HG03565 (cell line): ENCODE results near the gene TMEM117.

Experiments used
- ATAC-seq: cut with Tn5 transposase; IDR thresholded peaks from one replicate; pipeline ENCODE4 v1.9.1; 2021; ENCODE audit warnings: mild to moderate bottlenecking, moderate library complexity; ENCODE audit not compliant: unreplicated experiment

TMEM117 gene

GRCh38 chr12:44260581-44260980 is 424.7 kb downstream of the TMEM117 start:
- ATAC-seq = no peak

- ATAC-seq = no peak
Measured at GRCh38 chr12:44285321-44285960, 449.6 kb downstream of the TMEM117 start.

GRCh38 chr12:44286336-44286735 is 450.5 kb downstream of the TMEM117 start:
- peak; percentile 70 for ATAC-seq

DNA sequence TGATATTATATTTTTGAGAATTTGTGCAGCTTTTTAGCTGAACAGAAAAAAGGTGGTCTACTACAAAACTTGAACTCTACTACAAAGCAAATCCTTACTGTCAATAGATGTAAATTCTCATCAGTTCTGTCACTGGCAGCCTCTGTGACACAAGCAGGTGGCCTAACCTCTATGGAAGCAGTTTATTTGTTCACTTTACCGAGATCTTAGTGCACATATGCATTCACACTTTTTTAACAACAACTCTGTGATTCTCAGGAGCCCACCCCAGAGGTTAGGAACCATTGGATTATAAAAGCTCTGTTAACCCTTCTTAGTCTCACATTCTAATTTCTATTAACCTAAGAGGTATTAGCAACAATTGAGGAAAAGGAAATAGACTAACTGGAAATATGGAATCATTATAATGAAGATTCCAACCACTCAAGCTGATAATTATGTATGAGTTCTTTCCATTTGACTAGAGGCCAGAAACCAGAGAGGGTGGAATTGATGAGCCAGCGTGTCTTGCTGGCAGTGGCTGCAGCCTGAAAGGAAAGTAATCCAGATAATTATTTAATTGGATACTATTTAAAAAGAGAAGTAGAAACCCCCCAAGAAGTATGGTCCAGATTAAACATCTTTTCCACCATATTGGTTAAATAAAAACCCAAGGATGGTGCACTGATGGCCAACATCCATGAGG is 451.1 kb downstream of the TMEM117 start:
- no peak for ATAC-seq

DNA sequence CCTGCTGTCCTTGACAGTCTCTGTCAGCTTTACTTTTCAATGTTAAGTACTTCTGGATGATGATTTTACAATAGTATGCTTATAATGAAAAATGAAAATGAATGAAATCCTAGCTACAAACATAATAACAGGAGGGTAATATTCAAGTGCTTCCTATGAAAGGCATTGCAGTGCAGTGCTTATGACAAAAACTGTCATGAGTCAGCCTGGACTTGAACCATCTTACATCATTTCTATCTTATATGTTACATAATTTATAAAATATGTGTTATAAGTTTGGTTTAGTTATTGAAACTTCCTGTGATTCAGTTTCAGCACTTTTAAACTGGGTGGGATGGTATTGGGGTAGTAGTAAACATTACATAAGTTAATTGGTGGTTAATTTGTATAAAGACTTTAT is 451.7 kb downstream of the TMEM117 start:
- ATAC-seq = no peak

- peak; percentile 97 for ATAC-seq
Measured at GRCh38 chr12:44294649-44295048, 458.8 kb downstream of the TMEM117 start.

DNA sequence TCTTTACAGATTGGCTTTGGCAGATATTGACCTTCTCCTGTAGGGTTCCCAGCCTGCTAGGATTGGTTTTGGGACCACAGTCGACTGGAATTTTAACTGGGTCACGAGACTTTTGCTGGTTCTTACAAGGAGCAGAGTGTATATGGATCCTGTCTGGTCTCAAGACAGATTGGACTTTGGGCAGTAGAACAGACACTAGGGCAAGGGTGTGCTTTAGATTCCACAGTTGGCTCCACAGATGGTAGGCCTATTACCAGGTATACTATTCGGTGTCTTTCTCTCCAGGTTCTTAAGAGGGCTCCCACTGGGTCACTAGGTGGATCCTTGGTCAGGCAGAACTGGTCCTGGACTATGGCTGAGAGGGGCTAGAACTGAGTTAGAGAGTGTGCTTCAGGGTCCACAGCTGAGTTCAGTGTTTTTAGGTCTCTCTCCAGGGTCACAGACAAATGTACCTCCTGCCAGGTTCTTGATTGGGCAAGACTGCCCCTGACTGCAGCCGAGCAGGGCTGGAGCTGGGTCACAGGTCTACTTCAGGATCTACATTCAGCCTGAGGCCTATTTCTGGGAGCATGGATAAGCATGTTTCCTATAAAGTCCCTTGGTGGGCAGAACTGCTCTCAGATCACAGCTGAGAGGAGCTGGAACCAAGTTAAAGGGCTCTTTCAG is 460.2 kb downstream of the TMEM117 start:
- ATAC-seq = no peak

GRCh38 chr12:44296624-44297197 is 460.8 kb downstream of the TMEM117 start:
- no peak for ATAC-seq

- ATAC-seq = no peak
Measured at GRCh38 chr12:44299524-44299923, 463.6 kb downstream of the TMEM117 start.

GRCh38 chr12:44307506-44308168 is 471.8 kb downstream of the TMEM117 start:
- ATAC-seq = peak; percentile 60

GRCh38 chr12:44313188-44313587 is 477.3 kb downstream of the TMEM117 start:
- no peak for ATAC-seq

GRCh38 chr12:44314007-44314500 is 478.2 kb downstream of the TMEM117 start:
- ATAC-seq = no peak

- ATAC-seq = peak; percentile 88
Measured at GRCh38 chr12:44317651-44318126, 481.8 kb downstream of the TMEM117 start.

- ATAC-seq = no peak
Measured at GRCh38 chr12:44331269-44331668, 495.4 kb downstream of the TMEM117 start.

- ATAC-seq = no peak
Measured at GRCh38 chr12:44334347-44334746, 498.5 kb downstream of the TMEM117 start.

GRCh38 chr12:44335030-44335429 is 499.1 kb downstream of the TMEM117 start:
- no peak for ATAC-seq

- no peak for ATAC-seq
Measured at GRCh38 chr12:44336577-44336976, 500.7 kb downstream of the TMEM117 start.

GRCh38 chr12:44342371-44342770 is 506.5 kb downstream of the TMEM117 start:
- ATAC-seq = no peak

DNA sequence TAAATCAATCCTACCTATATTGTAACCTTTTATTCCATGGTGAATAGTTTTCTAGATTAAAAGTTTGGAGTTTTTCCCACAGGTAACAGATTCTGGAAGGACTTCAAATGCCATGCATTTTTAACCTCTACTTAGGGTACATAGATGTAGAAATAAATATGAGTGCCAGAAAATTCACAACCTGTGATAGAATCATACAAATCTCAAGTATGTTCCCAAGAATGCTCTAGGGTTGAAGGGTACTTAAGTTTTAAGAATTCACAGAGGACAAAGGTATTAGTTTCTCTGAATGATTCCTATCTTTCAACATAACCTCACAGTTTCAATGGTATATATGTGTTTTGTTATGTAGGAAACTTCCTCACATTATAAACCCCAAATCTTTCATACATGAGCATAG is 511.3 kb downstream of the TMEM117 start:
- ATAC-seq = no peak

- no peak for ATAC-seq
Measured at GRCh38 chr12:44357494-44357893, 521.6 kb downstream of the TMEM117 start.

DNA sequence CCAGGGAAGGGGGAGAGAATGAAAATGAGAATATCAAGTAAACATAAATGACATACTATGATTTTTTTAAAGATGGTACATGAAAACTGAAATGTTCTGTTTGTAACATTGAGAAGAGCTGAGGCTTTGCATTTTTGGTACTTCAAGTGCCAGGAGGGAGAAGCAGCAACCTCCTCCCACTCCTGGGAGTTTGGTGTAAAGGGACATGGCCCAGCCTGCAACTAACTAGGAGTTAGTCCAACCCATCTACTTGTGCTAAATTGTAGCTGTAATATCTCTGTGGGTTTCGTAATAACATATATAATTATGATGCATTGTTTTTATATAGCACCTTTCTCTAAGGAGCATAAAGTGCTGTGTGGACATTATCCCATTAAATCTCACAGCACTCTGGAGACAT is 522.8 kb downstream of the TMEM117 start:
- ATAC-seq = no peak
